HG03520 (cell line): ENCODE data around the gene ASCC3.

Experiments
- ATAC-seq: cut with Tn5 transposase; IDR thresholded peaks from one replicate; pipeline ENCODE4 v1.9.1; 2021; ENCODE audit warnings: mild to moderate bottlenecking, moderate library complexity; ENCODE audit not compliant: unreplicated experiment

ASCC3 gene, protein sequence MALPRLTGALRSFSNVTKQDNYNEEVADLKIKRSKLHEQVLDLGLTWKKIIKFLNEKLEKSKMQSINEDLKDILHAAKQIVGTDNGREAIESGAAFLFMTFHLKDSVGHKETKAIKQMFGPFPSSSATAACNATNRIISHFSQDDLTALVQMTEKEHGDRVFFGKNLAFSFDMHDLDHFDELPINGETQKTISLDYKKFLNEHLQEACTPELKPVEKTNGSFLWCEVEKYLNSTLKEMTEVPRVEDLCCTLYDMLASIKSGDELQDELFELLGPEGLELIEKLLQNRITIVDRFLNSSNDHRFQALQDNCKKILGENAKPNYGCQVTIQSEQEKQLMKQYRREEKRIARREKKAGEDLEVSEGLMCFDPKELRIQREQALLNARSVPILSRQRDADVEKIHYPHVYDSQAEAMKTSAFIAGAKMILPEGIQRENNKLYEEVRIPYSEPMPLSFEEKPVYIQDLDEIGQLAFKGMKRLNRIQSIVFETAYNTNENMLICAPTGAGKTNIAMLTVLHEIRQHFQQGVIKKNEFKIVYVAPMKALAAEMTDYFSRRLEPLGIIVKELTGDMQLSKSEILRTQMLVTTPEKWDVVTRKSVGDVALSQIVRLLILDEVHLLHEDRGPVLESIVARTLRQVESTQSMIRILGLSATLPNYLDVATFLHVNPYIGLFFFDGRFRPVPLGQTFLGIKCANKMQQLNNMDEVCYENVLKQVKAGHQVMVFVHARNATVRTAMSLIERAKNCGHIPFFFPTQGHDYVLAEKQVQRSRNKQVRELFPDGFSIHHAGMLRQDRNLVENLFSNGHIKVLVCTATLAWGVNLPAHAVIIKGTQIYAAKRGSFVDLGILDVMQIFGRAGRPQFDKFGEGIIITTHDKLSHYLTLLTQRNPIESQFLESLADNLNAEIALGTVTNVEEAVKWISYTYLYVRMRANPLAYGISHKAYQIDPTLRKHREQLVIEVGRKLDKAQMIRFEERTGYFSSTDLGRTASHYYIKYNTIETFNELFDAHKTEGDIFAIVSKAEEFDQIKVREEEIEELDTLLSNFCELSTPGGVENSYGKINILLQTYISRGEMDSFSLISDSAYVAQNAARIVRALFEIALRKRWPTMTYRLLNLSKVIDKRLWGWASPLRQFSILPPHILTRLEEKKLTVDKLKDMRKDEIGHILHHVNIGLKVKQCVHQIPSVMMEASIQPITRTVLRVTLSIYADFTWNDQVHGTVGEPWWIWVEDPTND (N-terminal part only)

DNA sequence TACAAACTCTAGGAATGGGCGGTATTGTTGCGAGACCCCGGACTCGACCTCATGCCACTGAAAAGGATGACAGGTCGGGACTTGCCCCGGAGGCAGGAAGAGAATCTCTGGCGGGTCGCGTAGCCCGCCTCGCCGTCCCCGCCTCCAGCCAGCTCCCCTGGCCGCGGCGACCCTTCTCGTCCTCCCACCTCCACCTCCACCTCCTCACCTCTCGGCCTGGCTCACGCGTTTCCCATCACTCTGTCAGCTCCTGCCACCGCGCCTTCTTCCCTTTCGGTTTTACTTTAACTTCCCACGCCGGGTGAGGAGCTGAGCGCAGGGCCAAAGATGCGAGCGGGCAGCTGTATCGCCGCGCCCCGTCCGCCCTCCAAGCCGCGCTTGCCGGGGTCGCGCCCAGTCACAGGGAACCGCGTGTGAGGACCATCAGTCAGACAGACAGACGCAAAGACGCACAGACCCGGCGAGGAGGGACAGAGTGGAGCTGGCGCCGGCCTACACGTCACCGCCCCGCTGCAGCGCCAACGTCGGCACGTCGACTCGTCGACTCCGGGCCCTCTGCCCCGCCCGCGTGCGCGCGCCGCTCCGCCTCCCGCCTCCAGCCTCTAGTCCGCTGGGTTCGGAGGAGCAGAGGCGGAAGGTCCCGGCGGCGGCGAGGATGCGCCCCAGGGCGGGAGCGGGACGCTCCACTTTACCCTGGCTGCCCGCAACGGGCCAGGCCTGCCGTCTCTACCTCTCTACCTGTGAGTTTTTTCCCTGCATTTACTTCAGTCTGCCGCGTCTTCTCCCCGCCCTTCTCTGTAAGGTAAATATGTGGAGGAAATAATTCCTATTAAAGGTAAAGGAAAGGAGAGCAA lies at the start of gene ASCC3:
Gene ASCC3, minus strand, starts transcription at position 477 of the 854 bp plus-strand sequence. CDS start 13,332 bp downstream, outside the sequence.
- peak; percentile 96 for ATAC-seq

GRCh38 chr6:100925749-100926148 lies 44.6 kb upstream of the ASCC3 start:
- ATAC-seq, result no peak

GRCh38 chr6:100924534-100925227 lies 43.6 kb upstream of the ASCC3 start:
- ATAC-seq, result no peak

DNA sequence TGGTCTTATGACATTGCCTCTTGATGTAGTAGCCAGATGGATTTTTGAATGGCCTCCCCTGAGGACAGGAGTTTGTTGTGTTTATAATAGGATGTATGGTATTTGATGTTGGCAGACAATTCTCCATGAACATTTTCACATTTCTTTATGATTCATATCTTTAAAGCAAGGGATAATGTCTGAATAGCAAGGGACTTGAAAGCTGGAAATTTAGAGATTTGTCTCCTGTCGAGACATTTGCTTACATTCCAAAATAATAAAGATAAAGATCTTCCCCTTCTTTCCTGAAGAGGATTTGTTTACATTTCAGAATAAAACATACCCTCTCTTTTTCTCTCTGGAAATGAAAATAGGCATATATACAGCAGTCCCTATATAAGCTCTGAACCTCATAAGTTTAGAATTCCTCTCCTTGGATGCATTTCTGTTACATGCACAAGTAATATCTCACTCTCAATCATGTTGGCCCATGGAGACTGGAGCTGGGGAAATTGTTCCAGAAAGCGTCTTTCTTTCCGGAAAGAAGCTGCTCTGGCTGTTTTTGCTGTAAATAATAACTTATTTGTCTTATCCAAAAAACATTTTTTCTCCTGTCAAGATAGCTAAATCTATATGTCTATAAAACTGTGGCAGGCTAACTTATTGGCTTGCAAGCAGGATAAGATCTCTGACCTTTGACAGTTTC lies 42.5 kb upstream of the ASCC3 start:
- ATAC-seq, result no peak

DNA sequence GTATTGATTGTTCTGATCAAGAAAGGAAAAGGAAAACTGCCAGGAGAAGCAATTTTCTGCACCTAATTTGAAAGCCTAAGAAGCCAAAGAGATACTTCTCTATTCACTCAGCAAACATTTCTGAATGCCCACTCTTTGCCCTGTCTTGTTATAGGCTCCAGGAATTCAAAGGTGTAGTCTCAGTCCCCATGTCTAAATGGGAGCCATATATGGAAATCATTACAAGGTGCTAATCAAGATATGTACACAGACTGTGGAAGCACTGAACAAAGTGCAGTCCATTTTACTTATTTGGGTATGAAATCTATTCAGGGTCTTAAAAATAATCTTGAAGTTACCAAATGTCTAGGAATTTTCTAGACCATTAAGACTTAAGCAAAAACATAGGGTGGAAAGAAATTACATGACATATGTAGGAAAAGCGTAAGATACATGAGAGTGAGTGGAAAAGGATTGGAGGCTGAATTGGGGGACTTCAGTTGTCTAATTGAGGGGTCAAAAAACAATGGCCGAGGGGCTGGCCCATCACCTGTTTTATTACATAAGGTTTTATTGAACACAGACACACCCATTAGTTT lies 39.0 kb upstream of the ASCC3 start:
- ATAC-seq, result no peak

DNA sequence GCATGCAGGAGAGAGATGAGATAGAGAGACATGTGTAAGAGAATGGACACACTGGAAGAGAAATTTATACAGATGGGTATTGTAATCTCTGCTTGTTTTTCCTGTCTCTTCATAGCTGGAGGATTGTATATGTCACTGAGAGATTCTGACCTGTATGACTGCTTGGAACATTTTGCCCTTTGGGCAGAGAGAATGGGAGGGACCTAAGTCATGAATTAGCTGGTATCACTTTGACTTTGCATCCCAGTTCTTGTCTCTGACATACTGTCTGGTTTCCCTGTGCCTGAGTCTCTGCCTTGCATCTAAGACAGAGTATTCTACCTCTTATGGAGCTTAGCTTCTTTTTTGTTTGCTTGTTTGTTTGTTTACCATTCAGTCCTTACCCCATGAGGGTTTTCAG lies 37.0 kb upstream of the ASCC3 start:
- no peak for ATAC-seq

- no peak for ATAC-seq
Measured at GRCh38 chr6:100915876-100916275, 34.7 kb upstream of the ASCC3 start.

DNA sequence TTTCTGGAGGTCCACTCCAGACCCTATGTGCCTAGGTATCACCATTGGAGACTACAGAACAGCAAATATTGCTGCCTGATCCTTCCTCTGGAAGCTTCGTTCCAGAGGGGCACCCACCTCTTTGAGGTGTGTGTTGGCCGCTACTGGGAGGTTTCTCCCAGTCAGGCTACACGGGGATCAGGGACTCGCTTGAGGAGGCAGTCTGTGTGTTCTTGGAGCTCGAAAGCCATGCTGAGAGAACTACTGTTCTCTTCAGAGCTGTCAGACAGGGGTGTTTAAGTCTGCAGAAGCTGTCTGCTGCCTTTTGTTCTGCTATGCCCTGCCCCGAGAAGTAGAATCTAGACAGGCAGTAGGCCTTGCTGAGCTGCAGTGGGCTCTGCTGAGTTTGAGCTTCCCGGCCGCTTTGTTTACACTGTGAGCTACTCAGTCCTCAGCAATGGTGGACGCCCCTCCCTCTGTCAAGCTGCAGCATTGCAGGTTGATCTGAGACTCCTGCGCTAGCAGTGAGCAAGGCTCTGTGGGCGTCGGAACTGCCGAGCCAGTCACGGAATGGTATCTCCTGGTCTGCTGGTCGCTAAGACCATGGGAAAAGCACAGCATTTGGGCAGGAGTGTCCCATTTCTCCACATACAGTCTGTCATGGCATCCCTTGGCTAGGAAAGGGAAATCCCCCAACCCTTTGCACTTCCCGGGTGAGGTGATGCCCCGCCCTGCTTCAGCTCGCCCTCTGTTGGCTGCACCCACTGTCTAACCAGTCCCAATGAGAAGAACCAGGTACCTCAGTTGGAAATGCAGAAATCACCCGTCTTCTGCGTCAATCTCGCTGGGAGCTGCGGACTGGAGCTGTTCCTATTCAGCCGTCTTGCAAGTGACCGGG lies 32.5 kb upstream of the ASCC3 start:
- no peak for ATAC-seq

- ATAC-seq, result no peak
Measured at GRCh38 chr6:100906325-100906724, 25.2 kb upstream of the ASCC3 start.

DNA sequence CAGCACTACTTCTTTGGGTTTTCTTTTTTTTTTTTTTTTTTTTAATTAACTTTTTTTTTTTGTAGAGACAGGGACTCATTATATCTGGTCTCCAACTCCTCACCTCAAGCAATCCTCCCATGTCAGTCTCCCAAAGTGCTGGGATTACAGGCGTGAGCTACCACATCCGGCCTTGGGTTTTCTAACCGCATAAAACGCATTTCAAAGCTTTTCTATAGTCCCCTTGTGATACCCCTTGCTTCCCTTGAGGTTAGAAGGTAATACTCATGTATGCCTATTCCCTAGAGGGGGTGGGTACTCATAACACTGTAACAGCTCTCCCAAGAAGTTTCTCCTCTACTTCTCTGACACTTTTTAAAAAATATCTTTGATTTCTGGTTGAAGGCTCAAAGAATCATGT lies 23.9 kb upstream of the ASCC3 start:
- no peak for ATAC-seq

DNA sequence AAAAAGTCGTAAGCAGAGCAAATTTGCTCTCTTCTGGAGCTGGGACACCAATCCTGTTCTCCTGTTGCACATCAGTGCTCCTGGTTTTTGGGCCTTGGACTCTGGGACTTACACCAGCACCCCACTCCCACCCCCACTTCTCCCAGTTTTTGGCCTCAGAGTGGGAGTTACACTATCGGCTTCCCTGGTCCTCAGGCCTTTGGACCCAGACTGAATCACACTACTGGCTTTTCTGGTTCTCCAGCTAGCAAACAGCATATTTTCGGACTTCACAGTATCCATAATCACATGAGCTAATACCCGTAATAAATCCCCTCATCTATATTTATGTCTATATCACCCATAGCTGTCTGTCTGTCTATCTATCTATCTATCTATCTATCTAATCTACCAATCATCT lies 23.2 kb upstream of the ASCC3 start:
- ATAC-seq, result no peak

DNA sequence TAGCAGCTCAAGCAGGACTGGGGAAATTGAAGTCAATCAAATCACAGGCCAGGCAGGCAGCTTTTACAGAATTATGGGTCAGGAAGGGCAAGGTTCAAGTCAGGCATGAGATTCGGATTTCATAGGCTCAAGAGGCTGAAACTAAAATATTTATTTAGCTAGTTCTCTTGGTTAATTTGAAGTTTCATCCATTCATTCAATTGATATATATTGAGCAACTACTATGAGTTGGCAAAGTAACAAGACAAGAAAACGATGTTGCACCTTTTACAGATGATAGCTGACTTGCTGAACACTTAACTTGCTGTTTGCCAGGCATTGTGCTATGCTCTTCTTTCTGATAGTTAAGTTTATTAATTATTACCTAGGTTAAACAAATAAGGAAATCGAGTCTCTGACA lies 20.5 kb upstream of the ASCC3 start:
- ATAC-seq, result no peak

DNA sequence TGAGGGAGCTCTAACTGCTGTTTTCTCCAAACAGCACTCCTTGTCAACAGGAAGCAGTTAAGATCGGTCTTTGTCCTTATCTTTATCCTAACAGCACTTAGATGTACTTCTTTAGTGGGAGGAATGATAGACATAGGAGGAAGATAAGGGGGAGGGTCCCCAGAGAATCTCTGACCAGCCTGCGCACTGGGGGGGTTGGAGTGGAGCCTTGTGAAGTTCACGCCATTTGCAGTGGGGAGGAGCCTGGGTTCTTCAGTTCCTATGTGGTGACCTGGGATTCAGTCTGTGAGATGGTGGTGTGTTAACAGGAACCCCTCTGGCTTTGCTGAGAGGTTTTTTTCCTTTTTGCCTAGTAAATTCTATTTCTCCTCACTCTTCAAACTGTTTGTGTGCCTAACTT lies 18.1 kb upstream of the ASCC3 start:
- ATAC-seq, result no peak

- ATAC-seq, result no peak
Measured at GRCh38 chr6:100897671-100898070, 16.5 kb upstream of the ASCC3 start.

GRCh38 chr6:100893743-100894142 lies 12.6 kb upstream of the ASCC3 start:
- no peak for ATAC-seq

DNA sequence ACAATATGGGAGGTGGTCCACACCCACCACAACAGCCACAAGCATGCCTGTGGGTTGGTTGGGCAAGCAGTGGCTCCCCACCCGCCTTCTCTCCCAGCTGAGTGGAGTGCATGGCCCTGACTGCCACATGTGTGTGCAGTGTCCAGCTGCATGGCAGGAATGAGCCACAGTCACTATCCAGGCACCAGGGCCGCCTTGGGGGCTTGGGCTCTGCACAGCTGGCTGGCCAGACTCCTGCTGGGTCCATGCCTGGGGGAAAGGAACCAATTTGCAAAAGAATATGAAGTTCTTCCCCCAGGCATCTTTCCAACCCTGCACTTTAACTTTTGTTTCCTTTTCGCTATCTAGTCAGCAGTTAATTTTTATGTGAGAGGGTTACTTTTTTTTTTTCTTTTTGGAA lies 11.6 kb upstream of the ASCC3 start:
- no peak for ATAC-seq

- no peak for ATAC-seq
Measured at GRCh38 chr6:100892116-100892515, 11.0 kb upstream of the ASCC3 start.

DNA sequence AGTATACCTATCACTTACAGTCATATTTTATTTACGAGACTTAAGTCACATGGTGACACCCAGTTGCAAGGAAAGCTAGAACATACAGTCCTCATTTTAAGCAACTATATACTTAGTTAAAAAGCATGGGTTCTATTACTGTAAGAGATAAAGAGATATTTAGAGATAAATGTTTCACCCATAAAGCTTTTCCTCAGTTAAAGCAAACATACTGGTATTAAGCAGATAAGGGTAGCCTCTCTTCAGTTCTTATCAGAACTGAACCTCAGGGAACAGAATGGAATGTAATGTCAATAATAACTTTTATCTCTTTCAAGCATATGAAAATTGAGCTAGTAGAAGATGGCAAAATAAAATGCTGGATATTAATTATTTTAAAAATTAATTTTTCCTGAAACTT lies 9.9 kb upstream of the ASCC3 start:
- ATAC-seq, result no peak
